Epithelial cell of proximal tubule (primary cell): Measurements from ENCODE around the gene SGTB. TPM values are rescaled to one million over a fixed set of nuclear protein-coding genes. Genes with fewer than 3 reads are reported as not detected.
"Not testable (repeated sequence)": the region's sequence is repeated elsewhere in the genome, so short reads cannot be mapped to it uniquely, and the experiment has no call there.

ENCODE experiments used
- DNase-seq: peaks from one replicate; pipeline ENCODE4 v3.0.0-alpha.2; 2011; ENCODE audit warnings: low read depth
- H3K4me3 ChIP-seq: 2 replicates; pipeline ENCODE4 v1.5.1; 2011; ENCODE audit warnings: low read depth, mild to moderate bottlenecking, low read length
- total RNA-seq: library from RNA; depleted of rRNA; stranded (reverse); fragments of >200 nt; gene quantifications from 2 replicates; pipeline ENCODE4 v1.2.3, GENCODE V29; 2015
- TF ChIP-seq, protein P1 (sequence below): conservative IDR thresholded peaks from 2 replicates; pipeline ENCODE4 v1.5.1; 2012; ENCODE audit warnings: low read depth, mild to moderate bottlenecking, low read length

The SGTB gene
- total RNA-seq, 1 donor from 2014 or later = 5.1 TPM

DNA sequence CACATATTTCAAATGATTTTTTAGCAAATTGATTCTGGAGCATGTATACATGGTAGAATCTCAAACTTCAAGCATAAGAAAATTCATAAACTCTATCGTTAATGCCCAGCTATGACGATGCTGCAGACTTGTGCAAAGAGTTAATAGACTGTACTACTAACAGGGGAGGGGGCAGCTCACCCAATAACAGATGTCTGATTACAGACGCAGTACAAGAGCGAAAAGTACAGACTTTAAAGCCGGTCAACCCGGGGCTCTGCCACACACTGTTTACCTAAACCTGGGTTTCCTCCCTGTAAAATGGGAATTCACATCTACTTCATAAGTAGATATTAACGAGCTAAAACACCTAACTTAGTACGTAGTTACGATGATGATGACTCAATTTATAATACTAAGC is 98.4 kb downstream of the SGTB start:
- TF ChIP-seq, protein P1, sequence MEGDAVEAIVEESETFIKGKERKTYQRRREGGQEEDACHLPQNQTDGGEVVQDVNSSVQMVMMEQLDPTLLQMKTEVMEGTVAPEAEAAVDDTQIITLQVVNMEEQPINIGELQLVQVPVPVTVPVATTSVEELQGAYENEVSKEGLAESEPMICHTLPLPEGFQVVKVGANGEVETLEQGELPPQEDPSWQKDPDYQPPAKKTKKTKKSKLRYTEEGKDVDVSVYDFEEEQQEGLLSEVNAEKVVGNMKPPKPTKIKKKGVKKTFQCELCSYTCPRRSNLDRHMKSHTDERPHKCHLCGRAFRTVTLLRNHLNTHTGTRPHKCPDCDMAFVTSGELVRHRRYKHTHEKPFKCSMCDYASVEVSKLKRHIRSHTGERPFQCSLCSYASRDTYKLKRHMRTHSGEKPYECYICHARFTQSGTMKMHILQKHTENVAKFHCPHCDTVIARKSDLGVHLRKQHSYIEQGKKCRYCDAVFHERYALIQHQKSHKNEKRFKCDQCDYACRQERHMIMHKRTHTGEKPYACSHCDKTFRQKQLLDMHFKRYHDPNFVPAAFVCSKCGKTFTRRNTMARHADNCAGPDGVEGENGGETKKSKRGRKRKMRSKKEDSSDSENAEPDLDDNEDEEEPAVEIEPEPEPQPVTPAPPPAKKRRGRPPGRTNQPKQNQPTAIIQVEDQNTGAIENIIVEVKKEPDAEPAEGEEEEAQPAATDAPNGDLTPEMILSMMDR = no peak
- no peak for DNase-seq
- peak overlapping the region; percentile 94 for H3K4me3 ChIP-seq

GRCh38 chr5:65621961-65622360 is 99.9 kb downstream of the SGTB start:
- not testable (repeated sequence) for DNase-seq, H3K4me3 ChIP-seq

GRCh38 chr5:65620021-65620420 is 101.9 kb downstream of the SGTB start:
- no peak overlapping the region for H3K4me3 ChIP-seq
- TF ChIP-seq, protein P1 = no peak
- DNase-seq = no peak

Other genes starting within 250 kb of the SGTB start
- gene ADAMTS6, start 240.2 kb downstream of the SGTB start, total RNA-seq = 3.5 and 12.1 TPM in 2 replicates
- gene CENPK, start 158.9 kb downstream of the SGTB start, total RNA-seq = 23.6 and 31.8 TPM in 2 replicates
- gene PPWD1, start 158.8 kb downstream of the SGTB start, total RNA-seq = 18.7 and 20.6 TPM in 2 replicates
- gene TRIM23, start 97.8 kb downstream of the SGTB start, total RNA-seq = 6.3 and 8.5 TPM in 2 replicates
- 1.8 and 2.0 TPM in 2 replicates for gene SHLD3, start 97.1 kb downstream of the SGTB start, total RNA-seq
- gene TRAPPC13, start 97.1 kb downstream of the SGTB start, total RNA-seq = 9.2 and 18.3 TPM in 2 replicates
- gene NLN, start 96 bp upstream of the SGTB start, total RNA-seq = 25.8 and 49.7 TPM in 2 replicates
- 74.0 and 77.4 TPM in 2 replicates for gene ERBIN, start 204.5 kb upstream of the SGTB start, total RNA-seq